ENCODE data around the gene CEMIP.

GRCh38 chr15:80878242-80878866 is 99.2 kb downstream of the CEMIP start:
- TF ChIP-seq, protein P1, sequence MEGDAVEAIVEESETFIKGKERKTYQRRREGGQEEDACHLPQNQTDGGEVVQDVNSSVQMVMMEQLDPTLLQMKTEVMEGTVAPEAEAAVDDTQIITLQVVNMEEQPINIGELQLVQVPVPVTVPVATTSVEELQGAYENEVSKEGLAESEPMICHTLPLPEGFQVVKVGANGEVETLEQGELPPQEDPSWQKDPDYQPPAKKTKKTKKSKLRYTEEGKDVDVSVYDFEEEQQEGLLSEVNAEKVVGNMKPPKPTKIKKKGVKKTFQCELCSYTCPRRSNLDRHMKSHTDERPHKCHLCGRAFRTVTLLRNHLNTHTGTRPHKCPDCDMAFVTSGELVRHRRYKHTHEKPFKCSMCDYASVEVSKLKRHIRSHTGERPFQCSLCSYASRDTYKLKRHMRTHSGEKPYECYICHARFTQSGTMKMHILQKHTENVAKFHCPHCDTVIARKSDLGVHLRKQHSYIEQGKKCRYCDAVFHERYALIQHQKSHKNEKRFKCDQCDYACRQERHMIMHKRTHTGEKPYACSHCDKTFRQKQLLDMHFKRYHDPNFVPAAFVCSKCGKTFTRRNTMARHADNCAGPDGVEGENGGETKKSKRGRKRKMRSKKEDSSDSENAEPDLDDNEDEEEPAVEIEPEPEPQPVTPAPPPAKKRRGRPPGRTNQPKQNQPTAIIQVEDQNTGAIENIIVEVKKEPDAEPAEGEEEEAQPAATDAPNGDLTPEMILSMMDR (IDR thresholded peaks at IDR 0.05; ENCODE audit: low read length), result no peak
- no peak for TF ChIP-seq EZH2 (optimal IDR thresholded peaks at IDR 0.05; ENCODE audit: low read depth, low read length)

Data from MM.1S (cell line).